Stimulated activated CD4-positive, alpha-beta T cell treated with anti-CD3 and anti-CD28 coated beads, TNF-alpha, amount 100 ng/mL, for 1 hour (primary cell): ENCODE results near the gene RUNDC3A.
A peak's percentile ranks its signal among the peaks of the same experiment; 100 is the strongest.
"Not testable (repeated sequence)": the region's sequence is repeated elsewhere in the genome, so short reads cannot be mapped to it uniquely, and the experiment has no call there.

Source experiments
- DNase-seq, 3 donors: peaks; one replicate each; pipeline ENCODE4 v3.0.0-alpha.2; 2020; ENCODE audit warnings: low read depth in 3 of 3, low spot score in 1 of 3

RUNDC3A gene

GRCh38 chr17:44318077-44318892, 9.9 kb downstream of the RUNDC3A start:
- no peak for DNase-seq

- no peak for DNase-seq
These were observed 11.7 kb downstream of the RUNDC3A start for GRCh38 chr17:44320066-44320465.

GRCh38 chr17:44321246-44322120, 13.1 kb downstream of the RUNDC3A start:
- DNase-seq: no peak

- no peak for DNase-seq
These were observed 14.0 kb downstream of the RUNDC3A start for GRCh38 chr17:44322236-44322895.

GRCh38 chr17:44323359-44324091, 15.1 kb downstream of the RUNDC3A start:
- DNase-seq: no peak

- DNase-seq: no peak
These were observed 15.7 kb downstream of the RUNDC3A start for GRCh38 chr17:44324092-44324570.

GRCh38 chr17:44324571-44325275, 16.3 kb downstream of the RUNDC3A start, which contains the start of gene SLC25A39:
SLC25A39 (minus strand) TSS chr17:44324823; CDS start chr17:44323562, 1,261 bp downstream.
- peak; percentile 88 to 94 (median 89) for DNase-seq

GRCh38 chr17:44326861-44327444, 18.6 kb downstream of the RUNDC3A start:
- DNase-seq: peak; percentile 80 to 93 (median 85)

- DNase-seq: no peak
These were observed 19.5 kb downstream of the RUNDC3A start for GRCh38 chr17:44327715-44328449.

GRCh38 chr17:44329516-44329915, 21.1 kb downstream of the RUNDC3A start:
- not testable (repeated sequence) for DNase-seq

GRCh38 chr17:44330263-44330662, 21.9 kb downstream of the RUNDC3A start:
- not testable (repeated sequence) for DNase-seq

GRCh38 chr17:44331249-44331760, 22.9 kb downstream of the RUNDC3A start:
- DNase-seq: peak in 1 of 3 donors; percentile 45

- DNase-seq: no peak
These were observed 25.0 kb downstream of the RUNDC3A start for GRCh38 chr17:44333371-44333770.

- DNase-seq: no peak
These were observed 25.9 kb downstream of the RUNDC3A start for GRCh38 chr17:44334315-44334714.

- no peak for DNase-seq
These were observed 26.3 kb downstream of the RUNDC3A start for GRCh38 chr17:44334727-44335126.

GRCh38 chr17:44335564-44335963, 27.2 kb downstream of the RUNDC3A start:
- no peak for DNase-seq

GRCh38 chr17:44335968-44336367, 27.6 kb downstream of the RUNDC3A start:
- no peak for DNase-seq

- DNase-seq: no peak
These were observed 30.3 kb downstream of the RUNDC3A start for GRCh38 chr17:44338702-44339101.

- not testable (repeated sequence) for DNase-seq
These were observed 32.2 kb downstream of the RUNDC3A start for GRCh38 chr17:44340553-44340952.
